Liver (tissue), 9 donors: ENCODE results near the gene APPL1. TPM values are rescaled to one million over a fixed set of nuclear protein-coding genes. Genes with fewer than 3 reads are reported as not detected.

Experiments
- DNase-seq: peaks from one replicate; pipeline ENCODE4 v3.0.0-alpha.2; 2017; ENCODE audit warnings: low spot score
- H3K27ac ChIP-seq, 2 donors: one replicate each; pipeline ENCODE4 v1.7.0; 2013; ENCODE audit warnings: inconsistent platforms in 2 of 2, low read length in 2 of 2, control low read depth in 1 of 2, low read depth in 1 of 2, mild to moderate bottlenecking in 1 of 2
- H3K27me3 ChIP-seq, 4 donors: one replicate each; pipeline versions ENCODE4 v1.6.1 to v1.7.0; 2013; ENCODE audit warnings: low read length in 3 of 4, inconsistent platforms in 1 of 4, mild to moderate bottlenecking in 1 of 4, moderate library complexity in 1 of 4; ENCODE audit not compliant: control insufficient read depth in 4 of 4, insufficient read depth in 4 of 4
- H3K36me3 ChIP-seq, 4 donors: one replicate each; pipeline versions ENCODE4 v1.6.1 to v1.7.0; 2013; ENCODE audit warnings: low read length in 3 of 4, mild to moderate bottlenecking in 3 of 4, low read depth in 1 of 4, moderate library complexity in 1 of 4; ENCODE audit not compliant: control insufficient read depth in 4 of 4, insufficient read depth in 3 of 4
- H3K4me1 ChIP-seq, 4 donors: one replicate each; pipeline versions ENCODE4 v1.6.1 to v1.7.0; 2013; ENCODE audit warnings: low read length in 3 of 4, mild to moderate bottlenecking in 3 of 4, moderate library complexity in 1 of 4; ENCODE audit not compliant: control insufficient read depth in 4 of 4, insufficient read depth in 4 of 4
- H3K4me3 ChIP-seq, 3 donors: one replicate each; pipeline versions ENCODE4 v1.6.1 to v1.7.0; 2013; ENCODE audit warnings: low read length in 3 of 3, control low read depth in 1 of 3, low read depth in 1 of 3, mild to moderate bottlenecking in 1 of 3
- H3K9ac ChIP-seq, 2 donors: one replicate each; pipeline ENCODE4 v1.7.0; 2013; ENCODE audit warnings: low read length in 2 of 2, mild to moderate bottlenecking in 2 of 2, moderate library complexity in 2 of 2, control low read depth in 1 of 2, low read depth in 1 of 2
- H3K9me3 ChIP-seq, 4 donors: one replicate each; pipeline versions ENCODE4 v1.6.1 to v1.7.0; 2013; ENCODE audit warnings: low read length in 3 of 4; ENCODE audit not compliant: control insufficient read depth in 4 of 4
- EGR1 ChIP-seq, 2 donors: IDR thresholded peaks; 2 replicates each; pipeline ENCODE4 v1.6.1; 2016 to 2018; ENCODE audit warnings: antibody characterized with exemption in 2 of 2, low read depth in 2 of 2
- FOXA1 ChIP-seq: IDR thresholded peaks from 2 replicates; pipeline ENCODE4 v1.6.1; 2016; ENCODE audit warnings: antibody characterized with exemption
- FOXA2 ChIP-seq: IDR thresholded peaks from 2 replicates; pipeline ENCODE4 v1.6.1; 2016; ENCODE audit warnings: antibody characterized with exemption
- GABPA ChIP-seq, 2 donors: IDR thresholded peaks in 1 of 2; conservative IDR thresholded peaks in 1 of 2; 2 replicates each; pipeline ENCODE4 v1.6.1; 2016; ENCODE audit warnings: antibody characterized with exemption in 2 of 2, mild to moderate bottlenecking in 1 of 2, moderate library complexity in 1 of 2
- HNF4A ChIP-seq, 2 donors: conservative IDR thresholded peaks; 2 replicates each; pipeline ENCODE4 v1.6.1; 2016; ENCODE audit warnings: antibody characterized with exemption in 2 of 2, mild to moderate bottlenecking in 2 of 2
- HNF4G ChIP-seq: IDR thresholded peaks from 2 replicates; pipeline ENCODE4 v1.6.1; 2016; ENCODE audit warnings: antibody characterized with exemption
- JUND ChIP-seq, 2 donors: IDR thresholded peaks; 2 replicates each; pipeline ENCODE4 v1.6.1; 2016; ENCODE audit warnings: antibody characterized with exemption in 2 of 2
- NR2F2 ChIP-seq: IDR thresholded peaks from 2 replicates; pipeline ENCODE4 v1.6.1; 2016; ENCODE audit warnings: antibody characterized with exemption
- RAD21 ChIP-seq, 2 donors: IDR thresholded peaks; 2 replicates each; pipeline ENCODE4 v1.6.1; 2016; ENCODE audit warnings: antibody characterized with exemption in 2 of 2, mild to moderate bottlenecking in 2 of 2
- RXRA ChIP-seq, 2 donors: IDR thresholded peaks; 2 replicates each; pipeline ENCODE4 v1.6.1; 2017 to 2018; ENCODE audit warnings: antibody characterized with exemption in 2 of 2, mild to moderate bottlenecking in 1 of 2
- SP1 ChIP-seq: IDR thresholded peaks from 2 replicates; pipeline ENCODE4 v1.6.1; 2018; ENCODE audit warnings: antibody characterized with exemption, mild to moderate bottlenecking
- TAF1 ChIP-seq: conservative IDR thresholded peaks from 2 replicates; pipeline ENCODE4 v1.6.1; 2016; ENCODE audit warnings: antibody characterized with exemption, mild to moderate bottlenecking
- YY1 ChIP-seq: IDR thresholded peaks from 2 replicates; pipeline ENCODE4 v1.6.1; 2016; ENCODE audit warnings: antibody characterized with exemption, mild to moderate bottlenecking
- WGBS: extraction: QIAGEN DNeasy Blood & Tissue Kit; methylation state at CpG from one replicate; pipeline ENCODE4 v1.1.7; 2013; 5-methylcytosine and 5-hydroxymethylcytosine counted together
- polyA plus RNA-seq, 2 donors: library from polyadenylated mRNA; stranded (reverse) in 1 of 2; unstranded in 1 of 2; fragments of 200-250 nt in 1 of 2; fragments of >200 nt in 1 of 2; fragmentation: Nextera tagmentation in 1 of 2; extraction: Ambion mirVana in 1 of 2; gene quantifications; one replicate each; pipeline versions ENCODE4 v1.2.1 to v1.2.3, GENCODE V29; 2013 to 2015
- total RNA-seq, 2 donors: library from RNA; depleted of rRNA; stranded (reverse); fragments of >200 nt; gene quantifications; one replicate each; pipeline ENCODE4 v1.2.3, GENCODE V29; 2014
- TF ChIP-seq, protein P1 (sequence below): IDR thresholded peaks from 2 replicates; pipeline ENCODE4 v1.6.1; 2016; ENCODE audit warnings: antibody characterized with exemption
- TF ChIP-seq, protein P2 (sequence below): fragments of 150-350 bp; IDR thresholded peaks from 2 replicates; pipeline ENCODE4 v1.5.1; 2017; ENCODE audit warnings: improper control_type of control experiment, low read depth, low read length; ENCODE audit not compliant: missing input control
- TF ChIP-seq, protein P3 (sequence below): IDR thresholded peaks from 2 replicates; pipeline ENCODE4 v1.6.1; 2016; ENCODE audit warnings: antibody characterized with exemption
- TF ChIP-seq, protein P4 (sequence below): IDR thresholded peaks from 2 replicates; pipeline ENCODE4 v1.6.1; 2016; ENCODE audit warnings: antibody characterized with exemption, mild to moderate bottlenecking
- TF ChIP-seq, protein P5 (sequence below): IDR thresholded peaks from 2 replicates; pipeline ENCODE4 v1.6.1; 2016; ENCODE audit warnings: antibody characterized with exemption
- donor health status: healthy.
- donor health status: healthy.
- donor health status: healthy.
- donor health status: healthy.
- donor health status: healthy.

The APPL1 gene
- total and polyA plus RNA-seq, 4 donors: 7.7 to 30.3 (median 19.2) TPM

DNA sequence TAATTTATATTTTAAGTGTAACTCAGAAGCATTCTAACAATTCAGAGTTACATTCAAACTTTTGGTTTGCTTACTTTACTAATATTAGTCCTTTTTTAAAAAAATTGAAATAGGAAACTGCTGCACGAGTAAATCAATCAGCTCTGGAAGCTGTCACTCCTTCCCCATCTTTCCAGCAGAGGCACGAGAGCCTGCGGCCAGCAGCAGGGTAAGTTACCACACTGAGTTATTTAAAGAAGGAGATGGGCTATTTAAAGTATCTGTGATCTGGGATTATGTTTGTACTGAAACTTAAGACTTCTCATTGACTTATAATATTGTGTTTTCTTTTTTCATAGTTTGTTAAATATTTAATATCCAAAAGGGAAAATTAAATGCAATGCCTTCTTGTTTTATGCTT, 29.3 kb downstream of the APPL1 start:
- Histone ChIP-seq H3K27ac (no peak overlapping the region), H3K9ac (no peak overlapping the region), H3K27me3 (no peaks in the 10 kb centered on the region), H3K4me1 (no peaks in the 10 kb centered on the region), H3K9me3 (no peaks in the 10 kb centered on the region), H3K4me3 (no peak overlapping the region), H3K36me3 (peaks cover 9 to 40% (median 27%) of the 10 kb centered on the region in 4 donors)
- no peak for DNase-seq
- WGBS: 92% methylated on average over 3 of the region's 3 CpGs
- TF ChIP-seq HNF4G: no peak
- TF ChIP-seq, protein P1, sequence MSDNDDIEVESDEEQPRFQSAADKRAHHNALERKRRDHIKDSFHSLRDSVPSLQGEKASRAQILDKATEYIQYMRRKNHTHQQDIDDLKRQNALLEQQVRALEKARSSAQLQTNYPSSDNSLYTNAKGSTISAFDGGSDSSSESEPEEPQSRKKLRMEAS: no peak
- no peak for TF ChIP-seq YY1
- TF ChIP-seq, protein P2, sequence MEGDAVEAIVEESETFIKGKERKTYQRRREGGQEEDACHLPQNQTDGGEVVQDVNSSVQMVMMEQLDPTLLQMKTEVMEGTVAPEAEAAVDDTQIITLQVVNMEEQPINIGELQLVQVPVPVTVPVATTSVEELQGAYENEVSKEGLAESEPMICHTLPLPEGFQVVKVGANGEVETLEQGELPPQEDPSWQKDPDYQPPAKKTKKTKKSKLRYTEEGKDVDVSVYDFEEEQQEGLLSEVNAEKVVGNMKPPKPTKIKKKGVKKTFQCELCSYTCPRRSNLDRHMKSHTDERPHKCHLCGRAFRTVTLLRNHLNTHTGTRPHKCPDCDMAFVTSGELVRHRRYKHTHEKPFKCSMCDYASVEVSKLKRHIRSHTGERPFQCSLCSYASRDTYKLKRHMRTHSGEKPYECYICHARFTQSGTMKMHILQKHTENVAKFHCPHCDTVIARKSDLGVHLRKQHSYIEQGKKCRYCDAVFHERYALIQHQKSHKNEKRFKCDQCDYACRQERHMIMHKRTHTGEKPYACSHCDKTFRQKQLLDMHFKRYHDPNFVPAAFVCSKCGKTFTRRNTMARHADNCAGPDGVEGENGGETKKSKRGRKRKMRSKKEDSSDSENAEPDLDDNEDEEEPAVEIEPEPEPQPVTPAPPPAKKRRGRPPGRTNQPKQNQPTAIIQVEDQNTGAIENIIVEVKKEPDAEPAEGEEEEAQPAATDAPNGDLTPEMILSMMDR: no peak
- no peak for TF ChIP-seq SP1
- TF ChIP-seq, protein P3, sequence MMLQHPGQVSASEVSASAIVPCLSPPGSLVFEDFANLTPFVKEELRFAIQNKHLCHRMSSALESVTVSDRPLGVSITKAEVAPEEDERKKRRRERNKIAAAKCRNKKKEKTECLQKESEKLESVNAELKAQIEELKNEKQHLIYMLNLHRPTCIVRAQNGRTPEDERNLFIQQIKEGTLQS: no peak
- no peak for TF ChIP-seq RAD21 (IDR thresholded peaks at IDR 0.05)
- TF ChIP-seq RXRA (IDR thresholded peaks at IDR 0.05): no peak
- no peak for TF ChIP-seq EGR1 (IDR thresholded peaks at IDR 0.05; ENCODE audit: low read depth in 2 of 2)
- TF ChIP-seq TAF1: no peak
- no peak for TF ChIP-seq FOXA2
- no peak for TF ChIP-seq NR2F2
- TF ChIP-seq, protein P4, sequence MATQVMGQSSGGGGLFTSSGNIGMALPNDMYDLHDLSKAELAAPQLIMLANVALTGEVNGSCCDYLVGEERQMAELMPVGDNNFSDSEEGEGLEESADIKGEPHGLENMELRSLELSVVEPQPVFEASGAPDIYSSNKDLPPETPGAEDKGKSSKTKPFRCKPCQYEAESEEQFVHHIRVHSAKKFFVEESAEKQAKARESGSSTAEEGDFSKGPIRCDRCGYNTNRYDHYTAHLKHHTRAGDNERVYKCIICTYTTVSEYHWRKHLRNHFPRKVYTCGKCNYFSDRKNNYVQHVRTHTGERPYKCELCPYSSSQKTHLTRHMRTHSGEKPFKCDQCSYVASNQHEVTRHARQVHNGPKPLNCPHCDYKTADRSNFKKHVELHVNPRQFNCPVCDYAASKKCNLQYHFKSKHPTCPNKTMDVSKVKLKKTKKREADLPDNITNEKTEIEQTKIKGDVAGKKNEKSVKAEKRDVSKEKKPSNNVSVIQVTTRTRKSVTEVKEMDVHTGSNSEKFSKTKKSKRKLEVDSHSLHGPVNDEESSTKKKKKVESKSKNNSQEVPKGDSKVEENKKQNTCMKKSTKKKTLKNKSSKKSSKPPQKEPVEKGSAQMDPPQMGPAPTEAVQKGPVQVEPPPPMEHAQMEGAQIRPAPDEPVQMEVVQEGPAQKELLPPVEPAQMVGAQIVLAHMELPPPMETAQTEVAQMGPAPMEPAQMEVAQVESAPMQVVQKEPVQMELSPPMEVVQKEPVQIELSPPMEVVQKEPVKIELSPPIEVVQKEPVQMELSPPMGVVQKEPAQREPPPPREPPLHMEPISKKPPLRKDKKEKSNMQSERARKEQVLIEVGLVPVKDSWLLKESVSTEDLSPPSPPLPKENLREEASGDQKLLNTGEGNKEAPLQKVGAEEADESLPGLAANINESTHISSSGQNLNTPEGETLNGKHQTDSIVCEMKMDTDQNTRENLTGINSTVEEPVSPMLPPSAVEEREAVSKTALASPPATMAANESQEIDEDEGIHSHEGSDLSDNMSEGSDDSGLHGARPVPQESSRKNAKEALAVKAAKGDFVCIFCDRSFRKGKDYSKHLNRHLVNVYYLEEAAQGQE: no peak
- no peak for TF ChIP-seq FOXA1
- no peak for TF ChIP-seq HNF4A (conservative IDR thresholded peaks at IDR 0.05)
- TF ChIP-seq GABPA (IDR thresholded peaks at IDR 0.05 in 1 of 2, conservative IDR thresholded peaks at IDR 0.05 in 1 of 2): no peak
- TF ChIP-seq, protein P5, sequence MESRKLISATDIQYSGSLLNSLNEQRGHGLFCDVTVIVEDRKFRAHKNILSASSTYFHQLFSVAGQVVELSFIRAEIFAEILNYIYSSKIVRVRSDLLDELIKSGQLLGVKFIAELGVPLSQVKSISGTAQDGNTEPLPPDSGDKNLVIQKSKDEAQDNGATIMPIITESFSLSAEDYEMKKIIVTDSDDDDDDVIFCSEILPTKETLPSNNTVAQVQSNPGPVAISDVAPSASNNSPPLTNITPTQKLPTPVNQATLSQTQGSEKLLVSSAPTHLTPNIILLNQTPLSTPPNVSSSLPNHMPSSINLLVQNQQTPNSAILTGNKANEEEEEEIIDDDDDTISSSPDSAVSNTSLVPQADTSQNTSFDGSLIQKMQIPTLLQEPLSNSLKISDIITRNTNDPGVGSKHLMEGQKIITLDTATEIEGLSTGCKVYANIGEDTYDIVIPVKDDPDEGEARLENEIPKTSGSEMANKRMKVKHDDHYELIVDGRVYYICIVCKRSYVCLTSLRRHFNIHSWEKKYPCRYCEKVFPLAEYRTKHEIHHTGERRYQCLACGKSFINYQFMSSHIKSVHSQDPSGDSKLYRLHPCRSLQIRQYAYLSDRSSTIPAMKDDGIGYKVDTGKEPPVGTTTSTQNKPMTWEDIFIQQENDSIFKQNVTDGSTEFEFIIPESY: no peak
- TF ChIP-seq JUND (IDR thresholded peaks at IDR 0.05): no peak
